ENCODE measurements around the gene CCT4. TPM values are rescaled to one million over a fixed set of nuclear protein-coding genes. Genes with fewer than 3 reads are reported as not detected.

The CCT4 gene
- total and polyA plus RNA-seq, 10 donors, result 45.0 to 104 (median 83.1) TPM

DNA sequence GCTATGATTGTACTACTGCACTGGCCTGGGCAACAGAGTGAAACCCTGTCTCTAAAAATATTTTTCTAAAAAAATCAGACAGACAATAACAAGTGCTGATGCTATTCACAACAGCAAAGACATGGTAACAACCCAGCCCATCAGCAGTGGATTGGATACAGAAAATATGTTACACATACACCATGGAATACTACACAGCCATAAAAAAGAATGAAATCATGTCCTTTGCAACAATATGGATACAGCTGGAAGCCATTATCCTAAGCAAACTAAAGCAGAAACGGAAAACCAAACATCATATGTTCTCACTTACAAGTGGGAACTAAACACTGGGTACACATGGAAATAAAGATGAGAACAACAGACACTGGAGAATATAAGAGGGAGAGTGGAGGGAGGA, 54.5 kb downstream of the CCT4 start:
- Histone ChIP-seq H3K27ac (no peak overlapping the region), H3K27me3 (replicated peaks in 1 of 7) (no peaks in the 10 kb centered on the region), H3K36me3 (no peaks in the 10 kb centered on the region), H3K4me1 (no peaks in the 10 kb centered on the region), H3K9me3 (no peaks in the 10 kb centered on the region), H3K4me3 (no peak overlapping the region)
- TF ChIP-seq POLR2AphosphoS5 (IDR thresholded peaks at IDR 0.05), result no peak
- no peak for TF ChIP-seq POLR2A (IDR thresholded peaks at IDR 0.05)
- no peak for TF ChIP-seq CTCF (IDR thresholded peaks at IDR 0.05 in 8 of 11, conservative IDR thresholded peaks at IDR 0.05 in 3 of 11)
- no peak for DNase-seq
- intact Hi-C loops (cut with DNase I; ENCODE audit: low total_unique reads), result no loop called here
- WGBS, 5 donors, result 92 to 98% (median 95%) methylated on average over 1 of the region's 1 CpG

- 84 to 90% (median 86%) methylated on average over 11 of the region's 11 CpGs for WGBS, 5 donors
- H3K4me1 ChIP-seq, result no peaks in the 10 kb centered on the region
- H3K27ac ChIP-seq, result no peak overlapping the region
- intact Hi-C loops (cut with DNase I; ENCODE audit: low total_unique reads), result no loop called here
- no peak overlapping the region for H3K4me3 ChIP-seq
- no peaks in the 10 kb centered on the region for H3K9me3 ChIP-seq
- H3K36me3 ChIP-seq, result no peaks in the 10 kb centered on the region
- no peak for TF ChIP-seq POLR2A (IDR thresholded peaks at IDR 0.05)
- no peak for DNase-seq
- H3K27me3 ChIP-seq (replicated peaks in 1 of 7), result no peaks in the 10 kb centered on the region
These were observed 56.1 kb downstream of the CCT4 start for GRCh38 chr2:61832183-61832841.

DNA sequence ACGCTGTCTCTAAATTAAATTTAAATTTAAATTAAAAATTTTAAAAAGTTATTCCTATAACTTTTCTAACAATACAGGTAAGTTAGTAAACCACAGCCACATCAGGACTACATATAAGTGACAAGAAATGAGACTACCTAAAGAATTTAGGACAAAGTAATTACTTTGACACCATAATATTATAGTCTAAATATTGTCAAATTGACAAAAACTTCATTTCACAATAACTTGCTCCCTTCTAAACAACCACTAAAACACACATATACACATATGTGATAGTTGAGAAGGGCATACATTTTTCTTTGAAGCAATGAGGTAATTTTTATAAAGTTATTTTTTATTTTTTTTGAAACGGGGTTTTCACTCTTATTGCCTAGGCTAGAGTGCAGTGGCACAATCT, 66.2 kb downstream of the CCT4 start:
- no peak for DNase-seq
- Histone ChIP-seq H3K27me3 (replicated peaks in 1 of 7) (no peaks in the 10 kb centered on the region), H3K9me3 (no peaks in the 10 kb centered on the region), H3K36me3 (no peaks in the 10 kb centered on the region), H3K27ac (no peak overlapping the region), H3K4me3 (no peak overlapping the region), H3K4me1 (no peaks in the 10 kb centered on the region)
- TF ChIP-seq POLR2AphosphoS5 (IDR thresholded peaks at IDR 0.05) (no peak), CTCF (IDR thresholded peaks at IDR 0.05 in 8 of 11, conservative IDR thresholded peaks at IDR 0.05 in 3 of 11) (no peak), POLR2A (IDR thresholded peaks at IDR 0.05) (no peak)
- intact Hi-C loops (cut with DNase I; ENCODE audit: low total_unique reads), result no loop called here
- 92 to 98% (median 94%) methylated on average over 2 of the region's 2 CpGs for whole genome bisulfite sequencing, 5 donors

Small RNA genes lying within 50 kb of the gene (small RNA-seq; reads per million reads assigned to genes)
- gene RF00019, result 0 reads per million in 4 donors

Other genes starting within 250 kb of the CCT4 start
- gene FAM161A, start 34.6 kb downstream of the CCT4 start, total RNA-seq, result 1 to 10 TPM; 1.2 to 3.1 (median 2.0) TPM
- 1 to 10 TPM in 2 of 3 donors, under 1 TPM in 1; 0.76 to 1.5 (median 1.2) TPM for gene FAM161A, start 34.6 kb downstream of the CCT4 start, polyA plus RNA-seq
- gene COMMD1, start 17.0 kb upstream of the CCT4 start, total RNA-seq, result 10 to 100 TPM; 23.9 to 40.1 (median 33.4) TPM
- 10 to 100 TPM; 32.1 to 37.5 (median 36.5) TPM for gene COMMD1, start 17.0 kb upstream of the CCT4 start, polyA plus RNA-seq

All from spleen (tissue), 11 donors.